NK-92 treated with Interleukin-12 subunit alpha and Interleukin-12 subunit beta, amount 100 ng/mL, for 24 hours (cell line): ENCODE measurements around the gene SF3A2.
"Not testable (repeated sequence)": the region's sequence is repeated elsewhere in the genome, so short reads cannot be mapped to it uniquely, and the experiment has no call there.

Experiments used
- DNase-seq: peaks from one replicate; lab custom pipeline; 2025; lab: John Stamatoyannopoulos, UW

SF3A2 gene

DNA sequence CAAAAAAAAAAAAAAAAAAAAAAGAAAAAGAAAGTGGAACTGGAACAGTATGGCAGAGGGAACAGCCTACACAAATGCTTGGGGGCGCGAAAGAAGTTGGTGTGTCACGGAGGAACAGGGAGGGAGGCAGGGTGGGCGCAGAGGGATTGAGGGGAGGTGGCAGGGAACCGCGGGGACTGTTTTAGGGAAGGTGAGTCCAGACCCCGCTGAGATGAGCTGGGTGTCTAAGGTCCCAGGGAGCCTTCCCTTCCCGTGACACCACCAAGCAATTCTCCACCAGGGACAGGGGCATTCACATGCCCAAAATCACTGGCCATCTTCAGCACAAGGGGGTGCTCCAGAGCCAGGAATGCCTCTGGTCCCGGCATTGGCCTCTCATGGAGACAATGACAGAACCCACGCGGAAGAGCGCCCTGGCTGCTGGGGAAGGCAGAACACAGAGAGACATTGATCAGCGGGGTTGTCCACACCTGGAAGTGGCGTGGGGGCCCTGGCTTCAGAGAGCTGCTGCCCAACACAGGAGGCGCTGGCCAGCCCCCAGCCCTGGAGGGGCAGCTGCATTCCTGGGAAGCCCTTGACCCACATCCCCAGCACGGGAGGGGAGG lies 38.4 kb downstream of the SF3A2 start:
- no peak for DNase-seq

DNA sequence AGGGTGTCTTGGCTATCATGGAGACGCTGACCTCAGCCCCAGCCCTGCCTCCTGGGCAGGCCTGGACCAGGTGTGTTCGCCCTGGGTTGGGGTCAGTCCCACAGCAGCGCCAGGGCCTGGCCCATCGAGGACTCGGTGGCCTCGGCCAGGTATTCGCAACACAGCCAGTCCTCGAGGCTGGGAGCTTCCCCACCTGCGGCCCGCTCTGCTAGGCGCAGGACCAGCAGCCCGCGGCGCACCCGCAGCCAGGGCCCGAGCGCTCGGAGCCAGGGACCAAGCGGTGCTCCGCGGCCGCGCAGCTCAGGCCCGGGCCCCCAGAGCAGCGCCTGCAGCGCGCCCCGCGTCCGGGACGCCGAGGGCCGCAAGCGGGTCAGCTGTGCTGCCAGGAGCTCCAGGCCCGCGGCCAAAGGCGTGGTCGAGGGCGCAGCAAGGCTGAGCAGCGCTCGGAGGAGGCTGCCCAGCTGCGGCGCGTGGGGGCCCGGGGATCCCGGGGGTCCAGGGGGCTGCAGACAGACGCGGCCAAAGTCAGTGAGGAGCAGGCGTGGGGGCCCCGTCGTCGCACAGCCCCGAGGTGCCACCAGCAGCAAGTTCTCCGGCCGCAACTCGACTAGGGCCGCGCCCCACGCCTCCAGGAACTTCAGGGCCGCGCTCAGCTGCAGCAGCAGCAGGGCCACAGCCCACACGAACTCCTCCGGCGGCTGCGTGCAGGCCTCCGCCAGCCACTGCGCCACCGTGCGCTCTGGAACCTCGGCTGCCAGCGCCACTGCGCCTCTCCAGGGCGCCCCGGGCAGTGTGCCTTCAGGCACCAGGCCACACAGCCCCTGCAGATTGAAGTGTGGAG lies 39.2 kb downstream of the SF3A2 start:
- DNase-seq: no peak

GRCh38 chr19:2276429-2276986 lies 39.9 kb downstream of the SF3A2 start:
- no peak for DNase-seq

GRCh38 chr19:2277138-2277537 lies 40.5 kb downstream of the SF3A2 start:
- DNase-seq: no peak

DNA sequence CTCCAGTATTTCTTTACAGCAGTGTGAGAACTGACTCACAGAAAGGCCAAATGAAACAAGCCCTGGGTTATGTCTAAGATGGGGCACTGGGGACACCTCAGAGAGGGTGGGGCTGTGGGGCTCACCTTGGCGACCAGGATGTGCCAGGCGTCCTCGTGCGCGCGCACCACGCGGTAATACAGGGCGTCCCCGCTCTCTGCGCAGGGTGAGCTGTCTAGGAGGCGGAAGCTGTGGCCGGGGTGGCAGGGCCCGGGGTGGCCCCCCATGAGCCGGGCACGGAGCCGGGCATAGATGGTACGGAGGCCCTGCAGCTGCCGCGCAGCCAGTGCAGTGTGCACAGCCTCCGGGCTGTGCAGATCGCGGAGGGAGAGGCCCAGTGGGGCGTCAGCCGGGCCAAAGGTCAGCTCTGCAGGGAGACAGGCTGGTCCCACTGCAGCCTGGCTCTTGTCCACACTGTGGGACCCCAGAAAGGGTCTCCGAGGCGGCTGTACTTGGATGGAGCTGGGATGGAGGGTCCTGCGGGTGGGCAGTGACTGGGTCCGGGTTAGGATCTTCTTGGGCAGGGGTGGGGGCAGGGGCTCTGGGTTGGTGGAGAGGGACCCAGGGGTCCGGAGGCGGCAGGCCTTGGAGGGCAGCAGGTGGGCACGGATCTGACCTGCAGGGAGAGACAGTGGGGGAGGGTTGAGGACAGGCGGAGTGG lies 42.0 kb downstream of the SF3A2 start:
- no peak for DNase-seq

DNA sequence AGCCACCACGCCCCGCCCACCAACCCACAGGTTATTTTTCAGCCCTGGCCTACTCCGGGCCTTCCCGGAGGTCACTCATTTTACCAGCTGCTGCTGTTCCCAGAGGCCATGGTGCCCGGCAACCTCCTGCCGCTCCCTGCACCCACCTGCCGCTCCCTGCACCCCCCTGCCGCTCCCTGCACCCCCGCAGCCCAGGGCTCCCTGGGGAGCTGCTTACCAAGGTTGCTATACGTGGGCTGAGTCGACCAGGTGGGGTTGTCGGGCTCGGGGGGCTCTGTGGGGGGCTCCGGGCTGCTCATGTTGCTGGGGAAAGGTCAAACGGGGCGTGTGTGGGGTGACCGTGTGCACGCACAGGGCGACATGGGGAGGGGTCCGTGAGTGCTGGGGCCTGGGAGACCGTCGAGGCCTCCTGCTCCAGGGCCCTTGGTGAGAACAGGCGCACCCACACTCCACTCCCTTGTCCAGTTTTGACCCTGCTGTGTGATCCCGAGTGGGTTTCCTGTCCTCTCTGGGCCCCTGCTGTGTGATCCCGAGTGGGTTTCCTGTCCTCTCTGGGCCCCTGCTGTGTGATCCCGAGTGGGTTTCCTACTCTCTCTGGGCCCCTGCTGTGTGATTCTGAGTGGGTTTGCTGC lies 44.1 kb downstream of the SF3A2 start:
- DNase-seq: no peak

DNA sequence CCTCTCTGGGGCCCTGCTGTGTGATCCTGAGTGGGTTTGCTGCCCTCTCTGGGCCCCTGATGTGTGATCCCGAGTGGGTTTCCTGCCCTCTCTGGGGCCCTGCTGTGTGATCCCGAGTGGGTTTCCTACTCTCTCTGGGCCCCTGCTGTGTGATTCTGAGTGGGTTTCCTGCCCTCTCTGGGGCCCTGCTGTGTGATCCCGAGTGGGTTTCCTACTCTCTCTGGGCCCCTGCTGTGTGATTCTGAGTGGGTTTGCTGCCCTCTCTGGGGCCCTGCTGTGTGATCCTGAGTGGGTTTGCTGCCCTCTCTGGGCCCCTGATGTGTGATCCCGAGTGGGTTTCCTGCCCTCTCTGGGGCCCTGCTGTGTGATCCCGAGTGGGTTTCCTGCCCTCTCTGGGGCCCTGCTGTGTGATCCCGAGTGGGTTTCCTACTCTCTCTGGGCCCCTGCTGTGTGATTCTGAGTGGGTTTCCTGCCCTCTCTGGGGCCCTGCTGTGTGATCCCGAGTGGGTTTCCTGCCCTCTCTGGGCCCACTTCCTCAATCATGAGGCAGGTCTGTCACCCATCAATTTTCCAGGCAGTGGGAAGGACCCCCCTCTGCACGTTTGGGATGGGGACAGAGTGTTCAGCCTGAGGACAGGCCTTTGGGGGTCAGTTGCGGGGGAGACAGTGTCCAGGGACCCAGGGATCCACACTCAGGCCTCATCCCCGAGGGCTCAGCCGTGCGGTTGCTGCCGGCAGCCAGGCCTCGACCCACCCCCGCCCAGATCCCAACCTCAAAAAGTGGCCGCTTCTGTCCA lies 44.8 kb downstream of the SF3A2 start:
- not testable (repeated sequence) for DNase-seq

DNA sequence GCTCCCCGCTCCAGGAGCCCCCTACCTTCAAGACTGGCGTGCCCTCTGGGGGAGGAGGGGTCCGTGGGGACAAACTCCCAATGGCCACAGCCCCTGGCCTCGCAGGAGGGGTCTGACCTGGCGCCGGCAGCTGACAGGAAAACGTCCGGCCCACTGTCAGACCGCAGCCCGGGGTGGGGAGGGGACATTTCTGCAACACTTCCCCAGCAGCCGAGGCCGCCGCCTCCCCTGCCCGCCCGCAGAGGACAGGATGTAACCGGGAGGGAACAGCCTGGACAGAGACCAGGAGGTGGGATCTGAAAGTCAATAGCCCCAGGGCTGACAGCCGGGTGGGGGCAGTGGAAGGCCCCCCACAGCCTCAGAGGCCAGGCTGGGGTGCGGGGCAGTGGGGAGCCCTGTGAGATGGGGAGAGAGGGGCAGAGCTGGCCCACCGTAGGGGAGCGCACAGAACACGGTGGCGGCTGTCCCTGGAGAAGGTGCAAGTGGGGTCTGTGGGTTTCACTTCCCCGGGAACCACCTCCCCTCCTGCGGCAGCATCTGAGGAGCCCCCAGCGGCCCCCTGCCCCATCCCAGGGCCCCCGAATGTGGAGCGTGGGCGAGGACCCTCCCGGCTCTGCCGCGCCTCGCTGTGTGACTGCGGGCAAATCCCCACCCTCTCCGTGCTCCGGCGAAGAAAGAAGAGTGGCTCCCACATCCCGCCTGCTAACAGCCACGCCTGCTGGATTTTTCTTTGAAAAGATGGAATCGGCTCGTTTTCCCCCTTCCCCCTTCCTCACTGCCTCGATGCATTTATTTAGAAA lies 45.6 kb downstream of the SF3A2 start, which contains the start of gene PEAK3:
Gene PEAK3, minus strand, starts transcription at position 114 of the 800 bp plus-strand sequence. CDS start 1,244 bp downstream, outside the sequence.
- no peak for DNase-seq

GRCh38 chr19:2282862-2283237 lies 46.2 kb downstream of the SF3A2 start:
- no peak for DNase-seq

GRCh38 chr19:2283835-2284507 lies 47.3 kb downstream of the SF3A2 start:
- no peak for DNase-seq

- DNase-seq: no peak
Observed at GRCh38 chr19:2286402-2287140, 49.9 kb downstream of the SF3A2 start.

DNA sequence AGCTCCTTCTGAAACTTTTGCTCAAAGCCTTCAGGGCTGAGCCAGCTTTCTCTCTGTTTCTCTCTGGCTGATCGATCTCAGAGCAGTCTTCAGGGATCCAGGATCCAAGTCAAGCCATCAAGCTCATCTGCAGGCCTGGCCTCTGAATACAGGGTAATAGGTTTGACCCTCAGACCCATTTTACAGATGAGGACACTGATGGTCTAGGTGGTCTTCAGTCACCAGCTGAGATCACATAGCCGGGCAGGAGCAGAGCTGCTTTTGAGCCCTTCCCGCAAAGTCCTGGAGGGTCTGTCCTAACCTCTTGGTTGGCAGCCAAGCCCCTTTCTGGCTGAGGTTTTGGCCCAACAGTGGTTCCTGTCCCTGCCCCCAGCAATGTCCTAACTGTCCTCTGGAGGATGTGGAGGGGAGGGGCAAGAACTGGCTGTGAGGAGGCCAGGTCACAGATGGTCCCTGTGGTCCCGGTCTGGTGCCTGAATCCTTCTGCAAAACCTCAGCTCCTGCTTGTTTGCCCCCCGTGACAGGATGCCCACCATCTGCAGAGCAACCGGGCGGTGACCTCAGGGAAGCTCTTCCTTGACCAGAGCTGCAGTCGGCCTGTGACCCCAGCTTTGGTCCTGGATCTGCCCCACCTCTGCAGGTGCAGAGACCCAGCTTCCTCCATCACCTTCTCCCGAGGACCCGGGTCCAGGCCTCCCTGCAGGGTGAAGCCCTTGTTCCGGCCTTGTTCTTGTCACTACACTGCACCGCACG lies 51.1 kb downstream of the SF3A2 start:
- DNase-seq: no peak

- DNase-seq: no peak
Observed at GRCh38 chr19:2288338-2288817, 51.8 kb downstream of the SF3A2 start.

DNA sequence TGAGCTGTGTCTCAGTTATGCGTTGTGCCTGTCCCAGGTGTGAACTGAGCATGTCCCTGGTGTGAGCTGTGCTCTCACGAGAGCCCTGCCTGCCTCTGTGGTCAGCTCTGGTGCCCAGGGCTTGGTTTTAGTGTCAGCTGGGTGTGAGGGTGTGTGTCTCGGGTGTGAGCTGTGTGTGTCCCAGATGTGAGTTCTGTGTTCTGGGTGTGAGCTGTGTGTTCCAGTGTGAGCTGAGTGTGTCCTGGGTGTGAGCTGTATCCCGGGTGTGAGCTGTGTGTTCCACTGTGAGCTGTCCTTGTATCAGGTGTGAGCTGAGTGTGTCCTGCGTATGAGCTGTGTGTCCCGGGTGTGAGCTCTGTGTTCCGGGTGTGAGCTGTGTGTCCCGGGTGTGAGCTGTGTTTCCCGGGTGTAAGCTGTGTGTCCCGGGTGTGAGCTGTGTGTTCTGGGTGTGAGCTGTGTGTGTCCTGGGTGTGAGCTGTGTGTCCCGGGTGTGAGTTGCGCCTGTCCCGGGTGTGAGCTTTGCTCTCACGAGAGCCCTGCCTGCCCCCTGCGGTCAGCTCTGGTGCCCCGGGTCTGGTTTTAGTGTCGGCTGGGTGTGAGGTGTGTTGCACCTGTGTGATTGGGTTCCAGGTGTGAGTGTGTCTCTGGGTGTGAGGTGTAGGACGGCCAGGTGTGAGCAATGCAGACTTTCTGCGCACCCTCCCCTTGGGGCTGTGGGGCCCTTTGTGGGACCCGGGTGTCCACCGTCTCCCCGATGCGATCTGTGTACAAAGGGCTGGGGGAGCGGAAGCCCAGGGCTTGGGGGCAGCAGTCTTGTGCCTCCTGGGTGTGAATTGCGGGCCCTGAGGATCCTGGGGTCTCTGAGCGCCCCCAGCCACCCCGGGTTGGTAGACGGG lies 52.4 kb downstream of the SF3A2 start:
- no peak for DNase-seq

GRCh38 chr19:2289714-2290435 lies 53.3 kb downstream of the SF3A2 start:
- no peak for DNase-seq

DNA sequence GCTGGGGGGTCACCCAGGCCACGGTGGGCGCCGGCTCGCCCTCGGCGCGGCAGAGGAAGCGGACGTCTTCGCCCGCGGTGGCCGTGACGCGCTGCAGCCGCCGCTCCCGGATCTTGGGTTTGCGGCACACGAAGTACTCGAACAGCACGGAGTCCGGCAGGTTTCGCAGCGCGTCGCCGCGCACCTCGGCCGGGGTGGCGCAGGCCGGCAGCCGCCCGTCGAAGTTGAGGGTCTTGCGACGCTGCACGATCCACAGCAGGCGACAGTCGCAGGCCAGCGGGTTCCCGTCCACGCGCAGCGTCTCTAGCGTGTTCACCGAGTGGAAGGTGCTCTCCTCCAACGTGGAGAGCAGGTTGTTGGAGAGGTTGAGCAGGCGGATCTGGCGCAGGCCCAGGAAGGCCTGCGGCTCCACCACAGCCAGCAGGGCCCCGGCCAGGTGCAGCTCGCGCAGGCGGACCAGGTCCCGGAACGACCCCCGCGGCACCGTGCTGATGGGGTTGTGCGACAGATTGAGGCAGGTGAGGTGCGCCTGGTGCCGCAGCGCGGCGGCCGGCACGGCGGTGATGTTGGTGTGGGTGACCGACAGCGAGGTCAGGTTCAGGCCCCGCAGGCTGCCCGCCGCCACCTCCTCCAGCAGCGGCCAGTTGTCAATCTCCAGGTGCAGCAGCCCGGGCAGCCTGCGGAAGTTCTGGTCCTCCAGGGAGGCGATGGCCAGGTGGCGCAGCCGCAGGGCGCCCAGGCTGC lies 54.0 kb downstream of the SF3A2 start:
- no peak for DNase-seq
